HL-60 (cell line): ENCODE measurements around the gene LMF2.

Experiments
- DNase-seq, 2 experiments: peaks; one replicate each; pipeline ENCODE4 v3.0.0-alpha.2; 2010 to 2020; ENCODE audit warnings: low read depth in 1 of 2, low spot score in 1 of 2
- H3K27ac ChIP-seq: fragments of 250-450 bp; sonication (Bioruptor Pico); replicated peaks from 2 replicates; pipeline ENCODE4 v1.5.1; 2020; ENCODE audit warnings: mild to moderate bottlenecking, moderate library complexity
- H3K27me3 ChIP-seq: fragments of 250-450 bp; sonication (Bioruptor Pico); 2 replicates; pipeline ENCODE4 v1.5.1; 2021; ENCODE audit warnings: mild to moderate bottlenecking, moderate library complexity; ENCODE audit not compliant: insufficient read depth, poor library complexity, severe bottlenecking
- H3K4me3 ChIP-seq: replicated peaks from 2 replicates; pipeline ENCODE4 v1.5.1; 2011; ENCODE audit warnings: mild to moderate bottlenecking, control low read depth, low read length; ENCODE audit not compliant: insufficient read depth
- GABPA ChIP-seq: IDR thresholded peaks from 2 replicates; pipeline ENCODE4 v1.6.1; 2012; ENCODE audit warnings: low read depth
- POLR2AphosphoS5 ChIP-seq: IDR thresholded peaks from 2 replicates; pipeline ENCODE4 v1.6.1; 2012; ENCODE audit warnings: low read depth
- SPI1 ChIP-seq: IDR thresholded peaks from 2 replicates; pipeline ENCODE4 v1.6.1; 2012; ENCODE audit warnings: low read depth, mild to moderate bottlenecking, borderline replicate concordance
- TF ChIP-seq, protein P1 (sequence below): IDR thresholded peaks from one replicate; pipeline ENCODE4 v1.5.1; 2011; ENCODE audit warnings: low read length, control low read depth, inconsistent platforms; ENCODE audit not compliant: insufficient read depth
- TF ChIP-seq, protein P2 (sequence below): IDR thresholded peaks from 2 replicates; pipeline ENCODE4 v1.6.1; 2012; ENCODE audit warnings: low read depth; ENCODE audit not compliant: insufficient replicate concordance

Gene LMF2

DNA sequence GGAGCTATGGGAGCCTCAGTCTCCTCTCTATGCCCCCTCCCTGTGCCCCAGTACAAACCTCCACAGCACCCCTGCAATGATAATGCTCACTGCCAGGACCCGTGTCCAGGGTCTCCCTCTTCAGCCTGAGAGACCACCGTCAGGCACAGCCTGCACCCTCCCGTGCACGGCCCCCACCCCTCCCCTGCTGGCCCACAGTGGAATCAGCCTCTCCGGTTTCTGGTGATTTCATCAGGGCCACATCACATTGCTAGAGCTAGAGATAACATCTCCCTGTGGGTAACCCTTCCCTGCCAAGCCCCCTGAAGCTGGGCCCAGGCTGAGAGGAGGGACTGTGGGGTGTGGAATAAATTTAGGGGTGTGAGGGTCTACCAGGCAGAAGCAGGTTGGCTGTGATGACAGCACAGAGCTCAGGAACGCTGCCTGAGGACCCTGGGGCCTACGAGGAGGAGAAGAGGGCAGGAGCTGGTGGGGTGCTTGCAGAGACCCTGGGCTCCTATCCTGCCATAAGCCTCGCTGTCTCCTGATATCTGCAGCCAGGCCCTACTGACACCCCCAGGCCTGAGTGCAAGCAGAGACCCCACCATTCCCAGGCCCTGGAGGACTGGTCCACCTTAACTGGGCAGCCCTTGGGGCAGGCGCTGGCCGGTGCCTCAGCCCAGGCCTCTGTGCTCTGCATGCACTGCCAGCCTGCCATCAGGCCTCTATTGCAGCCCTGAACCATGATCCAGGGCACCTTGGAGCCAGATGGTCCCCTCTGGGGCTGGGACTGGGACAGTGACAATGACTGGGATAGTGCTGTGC lies 38.2 kb upstream of the LMF2 start, which contains the start of gene KLHDC7B:
KLHDC7B (plus strand) TSS at position 378 of the 804 bp plus-strand sequence; CDS start at position 723, 345 bp downstream.
- H3K4me3 ChIP-seq = no peak within 1 kb of the TSS
- TF ChIP-seq, protein P1, sequence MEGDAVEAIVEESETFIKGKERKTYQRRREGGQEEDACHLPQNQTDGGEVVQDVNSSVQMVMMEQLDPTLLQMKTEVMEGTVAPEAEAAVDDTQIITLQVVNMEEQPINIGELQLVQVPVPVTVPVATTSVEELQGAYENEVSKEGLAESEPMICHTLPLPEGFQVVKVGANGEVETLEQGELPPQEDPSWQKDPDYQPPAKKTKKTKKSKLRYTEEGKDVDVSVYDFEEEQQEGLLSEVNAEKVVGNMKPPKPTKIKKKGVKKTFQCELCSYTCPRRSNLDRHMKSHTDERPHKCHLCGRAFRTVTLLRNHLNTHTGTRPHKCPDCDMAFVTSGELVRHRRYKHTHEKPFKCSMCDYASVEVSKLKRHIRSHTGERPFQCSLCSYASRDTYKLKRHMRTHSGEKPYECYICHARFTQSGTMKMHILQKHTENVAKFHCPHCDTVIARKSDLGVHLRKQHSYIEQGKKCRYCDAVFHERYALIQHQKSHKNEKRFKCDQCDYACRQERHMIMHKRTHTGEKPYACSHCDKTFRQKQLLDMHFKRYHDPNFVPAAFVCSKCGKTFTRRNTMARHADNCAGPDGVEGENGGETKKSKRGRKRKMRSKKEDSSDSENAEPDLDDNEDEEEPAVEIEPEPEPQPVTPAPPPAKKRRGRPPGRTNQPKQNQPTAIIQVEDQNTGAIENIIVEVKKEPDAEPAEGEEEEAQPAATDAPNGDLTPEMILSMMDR = peak; percentile 10
- no peak for TF ChIP-seq POLR2AphosphoS5
- DNase-seq = peak in 1 of 2 experiments; percentile 44
- H3K27ac ChIP-seq = no peak within 1 kb of the TSS
- no peaks in the 10 kb centered on the region for H3K27me3 ChIP-seq

DNA sequence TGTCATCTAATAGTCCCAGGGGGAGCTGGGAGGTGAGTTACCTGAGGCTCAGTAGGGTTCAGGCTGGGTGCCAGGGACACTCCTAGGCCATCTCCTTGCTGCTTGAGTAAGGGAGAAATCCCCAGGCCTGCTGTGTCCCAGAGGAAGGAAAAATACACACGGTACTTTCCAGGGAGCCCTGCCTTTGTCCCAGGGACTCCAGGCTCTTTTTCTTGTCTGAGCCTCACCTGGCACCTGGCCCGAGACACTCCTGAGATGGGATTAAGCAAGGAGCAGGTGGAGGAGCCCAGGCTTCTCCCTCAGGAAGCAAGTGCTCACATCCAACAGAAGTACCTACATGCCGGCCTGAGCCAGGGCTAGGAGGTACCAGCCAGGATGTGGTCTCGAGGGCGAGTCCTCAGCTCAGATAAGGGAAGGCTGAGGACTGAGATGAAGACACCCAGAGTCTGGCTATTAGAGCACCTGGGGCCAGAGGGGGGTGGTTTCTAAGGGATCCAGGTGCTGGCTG lies 37.3 kb upstream of the LMF2 start:
- DNase-seq = no peak
- Histone ChIP-seq H3K27ac (no peak overlapping the region; the same call in 1 of the 2 replicates), H3K4me3 (no peak overlapping the region), H3K27me3 (no peaks in the 10 kb centered on the region)
- TF ChIP-seq, protein P1 = no peak
- no peak for TF ChIP-seq POLR2AphosphoS5
- TF ChIP-seq, protein P2, sequence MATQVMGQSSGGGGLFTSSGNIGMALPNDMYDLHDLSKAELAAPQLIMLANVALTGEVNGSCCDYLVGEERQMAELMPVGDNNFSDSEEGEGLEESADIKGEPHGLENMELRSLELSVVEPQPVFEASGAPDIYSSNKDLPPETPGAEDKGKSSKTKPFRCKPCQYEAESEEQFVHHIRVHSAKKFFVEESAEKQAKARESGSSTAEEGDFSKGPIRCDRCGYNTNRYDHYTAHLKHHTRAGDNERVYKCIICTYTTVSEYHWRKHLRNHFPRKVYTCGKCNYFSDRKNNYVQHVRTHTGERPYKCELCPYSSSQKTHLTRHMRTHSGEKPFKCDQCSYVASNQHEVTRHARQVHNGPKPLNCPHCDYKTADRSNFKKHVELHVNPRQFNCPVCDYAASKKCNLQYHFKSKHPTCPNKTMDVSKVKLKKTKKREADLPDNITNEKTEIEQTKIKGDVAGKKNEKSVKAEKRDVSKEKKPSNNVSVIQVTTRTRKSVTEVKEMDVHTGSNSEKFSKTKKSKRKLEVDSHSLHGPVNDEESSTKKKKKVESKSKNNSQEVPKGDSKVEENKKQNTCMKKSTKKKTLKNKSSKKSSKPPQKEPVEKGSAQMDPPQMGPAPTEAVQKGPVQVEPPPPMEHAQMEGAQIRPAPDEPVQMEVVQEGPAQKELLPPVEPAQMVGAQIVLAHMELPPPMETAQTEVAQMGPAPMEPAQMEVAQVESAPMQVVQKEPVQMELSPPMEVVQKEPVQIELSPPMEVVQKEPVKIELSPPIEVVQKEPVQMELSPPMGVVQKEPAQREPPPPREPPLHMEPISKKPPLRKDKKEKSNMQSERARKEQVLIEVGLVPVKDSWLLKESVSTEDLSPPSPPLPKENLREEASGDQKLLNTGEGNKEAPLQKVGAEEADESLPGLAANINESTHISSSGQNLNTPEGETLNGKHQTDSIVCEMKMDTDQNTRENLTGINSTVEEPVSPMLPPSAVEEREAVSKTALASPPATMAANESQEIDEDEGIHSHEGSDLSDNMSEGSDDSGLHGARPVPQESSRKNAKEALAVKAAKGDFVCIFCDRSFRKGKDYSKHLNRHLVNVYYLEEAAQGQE = no peak
- no peak for TF ChIP-seq SPI1
- no peak for TF ChIP-seq GABPA

DNA sequence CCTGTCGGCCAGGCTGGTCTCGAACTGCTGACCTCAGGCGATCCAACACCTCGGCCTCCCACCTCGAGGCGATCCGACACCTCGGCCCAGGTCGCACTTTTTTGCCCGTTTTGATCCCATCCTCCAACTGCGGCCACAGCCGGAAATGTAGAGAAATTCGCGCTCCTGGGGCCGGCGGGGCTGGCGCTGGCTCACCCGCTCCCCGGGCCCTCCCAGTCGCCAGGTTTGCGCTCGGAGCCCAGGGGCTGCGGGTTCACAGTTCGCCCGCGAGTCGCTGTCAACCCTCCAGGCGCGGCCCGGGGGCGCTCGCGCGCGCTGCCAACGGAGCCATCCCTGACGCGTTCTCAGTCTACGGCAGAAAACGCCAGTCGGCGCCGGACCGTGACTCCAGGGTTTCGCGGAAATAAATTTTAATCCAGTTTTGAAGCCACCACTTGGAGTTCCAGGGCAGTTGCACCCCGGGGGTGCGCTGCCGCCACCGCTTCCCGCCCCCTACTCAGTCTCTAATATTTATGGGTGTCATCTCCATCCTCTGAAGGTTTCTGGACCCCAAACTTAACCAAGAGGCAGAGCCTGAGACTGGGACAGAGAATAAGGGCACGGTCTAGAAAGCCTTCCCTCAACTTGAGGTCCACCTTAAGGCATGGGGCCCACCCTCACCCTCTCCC lies 36.7 kb upstream of the LMF2 start:
- DNase-seq = peak in 1 of 2 experiments; percentile 79
- Histone ChIP-seq H3K4me3 (no peak overlapping the region), H3K27ac (peak overlapping the region; percentile 33), H3K27me3 (no peaks in the 10 kb centered on the region)
- TF ChIP-seq, protein P1 = peak; percentile 21
- TF ChIP-seq SPI1 = no peak

DNA sequence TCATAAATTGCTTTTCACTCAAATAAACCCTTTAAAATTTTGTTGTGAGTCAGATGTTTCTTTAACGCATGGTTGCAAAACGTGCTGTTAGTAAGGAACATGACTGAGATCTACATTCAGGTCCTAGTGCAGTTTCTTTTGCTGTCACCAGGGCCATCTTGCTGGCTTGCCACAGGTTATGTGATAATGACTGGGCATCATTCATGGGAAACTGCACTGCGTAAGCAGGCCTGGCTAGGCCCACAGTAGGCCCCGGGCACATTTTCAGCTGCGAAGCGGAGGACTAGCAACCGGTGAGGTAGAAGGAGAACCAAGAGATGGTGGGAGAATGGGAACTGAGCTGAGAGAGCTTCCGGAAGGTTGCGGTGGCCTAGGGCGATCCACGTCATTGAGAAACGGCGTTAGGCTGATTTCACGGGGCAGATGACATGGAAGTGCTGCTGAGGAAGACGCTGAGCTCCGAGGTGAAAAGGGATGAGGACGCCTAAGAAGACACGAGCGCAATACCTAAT lies 35.0 kb upstream of the LMF2 start:
- H3K4me3 ChIP-seq = no peak overlapping the region
- peak; percentile 90 for DNase-seq
- H3K27me3 ChIP-seq = no peaks in the 10 kb centered on the region
- TF ChIP-seq, protein P2 = no peak
- TF ChIP-seq, protein P1 = no peak
- no peak for TF ChIP-seq SPI1
- TF ChIP-seq POLR2AphosphoS5 = 0 out of 2 replicates have a peak, but pooled peaks have one; percentile 35
- peak overlapping the region; percentile 92 for H3K27ac ChIP-seq
